GM23338 (cell line): ENCODE data around the gene UCK1.

Experiments used
- CREB1 ChIP-seq: fragments of 250-450 bp; sonication (Bioruptor Pico); IDR thresholded peaks from 2 replicates; pipeline ENCODE4 v1.5.0; 2020; ENCODE audit warnings: low read depth, mild to moderate bottlenecking, moderate library complexity
- EZH2 ChIP-seq: fragments of 200-600 bp; sonication (generic); IDR thresholded peaks from one replicate; pipeline ENCODE4 v1.8.0; 2017; ENCODE audit warnings: antibody characterized with exemption, mild to moderate bottlenecking, low read depth; ENCODE audit not compliant: unreplicated experiment
- EZH2phosphoT487 ChIP-seq: fragments of 200-600 bp; sonication (generic); IDR thresholded peaks from one replicate; pipeline ENCODE4 v1.8.1; 2018; ENCODE audit warnings: antibody characterized with exemption; ENCODE audit not compliant: unreplicated experiment
- JUNB ChIP-seq: IDR thresholded peaks from one replicate; pipeline ENCODE4 v1.6.1; 2016; ENCODE audit warnings: antibody characterized with exemption; ENCODE audit not compliant: unreplicated experiment
- NANOG ChIP-seq: IDR thresholded peaks from 2 replicates; pipeline ENCODE4 v1.6.1; 2016; ENCODE audit warnings: antibody characterized with exemption, borderline replicate concordance
- POLR2AphosphoS5 ChIP-seq: IDR thresholded peaks from 2 replicates; pipeline ENCODE4 v1.6.1; 2016; ENCODE audit warnings: antibody characterized with exemption, low read depth
- STAT1 ChIP-seq: IDR thresholded peaks from one replicate; pipeline ENCODE4 v1.6.1; 2016; ENCODE audit warnings: antibody characterized with exemption; ENCODE audit not compliant: unreplicated experiment
- ZNF114 ChIP-seq: fragments of 250-450 bp; sonication (Bioruptor Pico); IDR thresholded peaks from 2 replicates; pipeline ENCODE4 v1.5.0; 2020; ENCODE audit warnings: mild to moderate bottlenecking, moderate library complexity
- ZNF331 ChIP-seq: fragments of 250-450 bp; sonication (Bioruptor Pico); IDR thresholded peaks from 2 replicates; pipeline ENCODE4 v1.5.0; 2020; ENCODE audit warnings: low read depth, mild to moderate bottlenecking, moderate library complexity
- TF ChIP-seq, protein P1 (sequence below), 2 experiments: fragments of 200-600 bp in 1 of 2; sonication (generic) in 1 of 2; conservative IDR thresholded peaks; 2 replicates each; pipeline versions ENCODE4 v1.5.1 to v1.6.1; 2016 to 2017; ENCODE audit warnings: antibody characterized with exemption in 2 of 2, low read depth in 2 of 2, mild to moderate bottlenecking in 2 of 2, moderate library complexity in 1 of 2
- TF ChIP-seq, protein P2 (sequence below): IDR thresholded peaks from 2 replicates; pipeline ENCODE4 v1.6.1; 2016; ENCODE audit warnings: antibody characterized with exemption
- TF ChIP-seq, protein P3 (sequence below): IDR thresholded peaks from one replicate; pipeline ENCODE4 v1.6.1; 2018; ENCODE audit warnings: antibody characterized with exemption; ENCODE audit not compliant: unreplicated experiment
- TF ChIP-seq, protein P4 (sequence below): fragments of 250-450 bp; sonication (Bioruptor Pico); IDR thresholded peaks from 2 replicates; pipeline ENCODE4 v1.5.0; 2020; ENCODE audit warnings: mild to moderate bottlenecking, moderate library complexity

DNA sequence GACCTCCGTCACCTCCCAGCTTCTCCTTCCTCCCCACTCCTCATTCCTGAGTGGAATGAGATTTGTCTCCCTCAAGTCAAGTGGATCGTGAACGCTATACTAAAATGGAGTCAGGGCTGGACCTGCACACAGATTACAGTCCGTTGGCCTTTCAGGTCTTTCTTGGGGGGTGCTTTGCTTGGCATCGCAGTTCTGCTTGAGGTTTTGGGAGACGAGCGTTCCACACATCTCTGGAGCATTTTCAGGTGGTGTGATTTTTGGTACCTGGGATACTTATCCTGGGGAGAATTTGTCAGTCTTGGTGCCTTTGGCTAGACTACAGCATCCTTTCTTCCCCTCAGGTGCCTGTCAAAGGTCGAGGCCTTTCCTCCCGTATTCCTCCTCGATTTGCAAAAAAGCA, 52.2 kb downstream of the UCK1 start:
- TF ChIP-seq, protein P1, sequence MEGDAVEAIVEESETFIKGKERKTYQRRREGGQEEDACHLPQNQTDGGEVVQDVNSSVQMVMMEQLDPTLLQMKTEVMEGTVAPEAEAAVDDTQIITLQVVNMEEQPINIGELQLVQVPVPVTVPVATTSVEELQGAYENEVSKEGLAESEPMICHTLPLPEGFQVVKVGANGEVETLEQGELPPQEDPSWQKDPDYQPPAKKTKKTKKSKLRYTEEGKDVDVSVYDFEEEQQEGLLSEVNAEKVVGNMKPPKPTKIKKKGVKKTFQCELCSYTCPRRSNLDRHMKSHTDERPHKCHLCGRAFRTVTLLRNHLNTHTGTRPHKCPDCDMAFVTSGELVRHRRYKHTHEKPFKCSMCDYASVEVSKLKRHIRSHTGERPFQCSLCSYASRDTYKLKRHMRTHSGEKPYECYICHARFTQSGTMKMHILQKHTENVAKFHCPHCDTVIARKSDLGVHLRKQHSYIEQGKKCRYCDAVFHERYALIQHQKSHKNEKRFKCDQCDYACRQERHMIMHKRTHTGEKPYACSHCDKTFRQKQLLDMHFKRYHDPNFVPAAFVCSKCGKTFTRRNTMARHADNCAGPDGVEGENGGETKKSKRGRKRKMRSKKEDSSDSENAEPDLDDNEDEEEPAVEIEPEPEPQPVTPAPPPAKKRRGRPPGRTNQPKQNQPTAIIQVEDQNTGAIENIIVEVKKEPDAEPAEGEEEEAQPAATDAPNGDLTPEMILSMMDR (conservative IDR thresholded peaks at IDR 0.05; ENCODE audit: low read depth in 2 of 2), result no peak
- TF ChIP-seq EZH2, result no peak
- TF ChIP-seq POLR2AphosphoS5, result no peak
- TF ChIP-seq, protein P2, sequence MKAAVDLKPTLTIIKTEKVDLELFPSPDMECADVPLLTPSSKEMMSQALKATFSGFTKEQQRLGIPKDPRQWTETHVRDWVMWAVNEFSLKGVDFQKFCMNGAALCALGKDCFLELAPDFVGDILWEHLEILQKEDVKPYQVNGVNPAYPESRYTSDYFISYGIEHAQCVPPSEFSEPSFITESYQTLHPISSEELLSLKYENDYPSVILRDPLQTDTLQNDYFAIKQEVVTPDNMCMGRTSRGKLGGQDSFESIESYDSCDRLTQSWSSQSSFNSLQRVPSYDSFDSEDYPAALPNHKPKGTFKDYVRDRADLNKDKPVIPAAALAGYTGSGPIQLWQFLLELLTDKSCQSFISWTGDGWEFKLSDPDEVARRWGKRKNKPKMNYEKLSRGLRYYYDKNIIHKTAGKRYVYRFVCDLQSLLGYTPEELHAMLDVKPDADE, result no peak
- TF ChIP-seq, protein P3, sequence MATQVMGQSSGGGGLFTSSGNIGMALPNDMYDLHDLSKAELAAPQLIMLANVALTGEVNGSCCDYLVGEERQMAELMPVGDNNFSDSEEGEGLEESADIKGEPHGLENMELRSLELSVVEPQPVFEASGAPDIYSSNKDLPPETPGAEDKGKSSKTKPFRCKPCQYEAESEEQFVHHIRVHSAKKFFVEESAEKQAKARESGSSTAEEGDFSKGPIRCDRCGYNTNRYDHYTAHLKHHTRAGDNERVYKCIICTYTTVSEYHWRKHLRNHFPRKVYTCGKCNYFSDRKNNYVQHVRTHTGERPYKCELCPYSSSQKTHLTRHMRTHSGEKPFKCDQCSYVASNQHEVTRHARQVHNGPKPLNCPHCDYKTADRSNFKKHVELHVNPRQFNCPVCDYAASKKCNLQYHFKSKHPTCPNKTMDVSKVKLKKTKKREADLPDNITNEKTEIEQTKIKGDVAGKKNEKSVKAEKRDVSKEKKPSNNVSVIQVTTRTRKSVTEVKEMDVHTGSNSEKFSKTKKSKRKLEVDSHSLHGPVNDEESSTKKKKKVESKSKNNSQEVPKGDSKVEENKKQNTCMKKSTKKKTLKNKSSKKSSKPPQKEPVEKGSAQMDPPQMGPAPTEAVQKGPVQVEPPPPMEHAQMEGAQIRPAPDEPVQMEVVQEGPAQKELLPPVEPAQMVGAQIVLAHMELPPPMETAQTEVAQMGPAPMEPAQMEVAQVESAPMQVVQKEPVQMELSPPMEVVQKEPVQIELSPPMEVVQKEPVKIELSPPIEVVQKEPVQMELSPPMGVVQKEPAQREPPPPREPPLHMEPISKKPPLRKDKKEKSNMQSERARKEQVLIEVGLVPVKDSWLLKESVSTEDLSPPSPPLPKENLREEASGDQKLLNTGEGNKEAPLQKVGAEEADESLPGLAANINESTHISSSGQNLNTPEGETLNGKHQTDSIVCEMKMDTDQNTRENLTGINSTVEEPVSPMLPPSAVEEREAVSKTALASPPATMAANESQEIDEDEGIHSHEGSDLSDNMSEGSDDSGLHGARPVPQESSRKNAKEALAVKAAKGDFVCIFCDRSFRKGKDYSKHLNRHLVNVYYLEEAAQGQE, result no peak
- no peak for TF ChIP-seq EZH2phosphoT487
- no peak for TF ChIP-seq STAT1
- no peak for TF ChIP-seq CREB1
- TF ChIP-seq, protein P4, sequence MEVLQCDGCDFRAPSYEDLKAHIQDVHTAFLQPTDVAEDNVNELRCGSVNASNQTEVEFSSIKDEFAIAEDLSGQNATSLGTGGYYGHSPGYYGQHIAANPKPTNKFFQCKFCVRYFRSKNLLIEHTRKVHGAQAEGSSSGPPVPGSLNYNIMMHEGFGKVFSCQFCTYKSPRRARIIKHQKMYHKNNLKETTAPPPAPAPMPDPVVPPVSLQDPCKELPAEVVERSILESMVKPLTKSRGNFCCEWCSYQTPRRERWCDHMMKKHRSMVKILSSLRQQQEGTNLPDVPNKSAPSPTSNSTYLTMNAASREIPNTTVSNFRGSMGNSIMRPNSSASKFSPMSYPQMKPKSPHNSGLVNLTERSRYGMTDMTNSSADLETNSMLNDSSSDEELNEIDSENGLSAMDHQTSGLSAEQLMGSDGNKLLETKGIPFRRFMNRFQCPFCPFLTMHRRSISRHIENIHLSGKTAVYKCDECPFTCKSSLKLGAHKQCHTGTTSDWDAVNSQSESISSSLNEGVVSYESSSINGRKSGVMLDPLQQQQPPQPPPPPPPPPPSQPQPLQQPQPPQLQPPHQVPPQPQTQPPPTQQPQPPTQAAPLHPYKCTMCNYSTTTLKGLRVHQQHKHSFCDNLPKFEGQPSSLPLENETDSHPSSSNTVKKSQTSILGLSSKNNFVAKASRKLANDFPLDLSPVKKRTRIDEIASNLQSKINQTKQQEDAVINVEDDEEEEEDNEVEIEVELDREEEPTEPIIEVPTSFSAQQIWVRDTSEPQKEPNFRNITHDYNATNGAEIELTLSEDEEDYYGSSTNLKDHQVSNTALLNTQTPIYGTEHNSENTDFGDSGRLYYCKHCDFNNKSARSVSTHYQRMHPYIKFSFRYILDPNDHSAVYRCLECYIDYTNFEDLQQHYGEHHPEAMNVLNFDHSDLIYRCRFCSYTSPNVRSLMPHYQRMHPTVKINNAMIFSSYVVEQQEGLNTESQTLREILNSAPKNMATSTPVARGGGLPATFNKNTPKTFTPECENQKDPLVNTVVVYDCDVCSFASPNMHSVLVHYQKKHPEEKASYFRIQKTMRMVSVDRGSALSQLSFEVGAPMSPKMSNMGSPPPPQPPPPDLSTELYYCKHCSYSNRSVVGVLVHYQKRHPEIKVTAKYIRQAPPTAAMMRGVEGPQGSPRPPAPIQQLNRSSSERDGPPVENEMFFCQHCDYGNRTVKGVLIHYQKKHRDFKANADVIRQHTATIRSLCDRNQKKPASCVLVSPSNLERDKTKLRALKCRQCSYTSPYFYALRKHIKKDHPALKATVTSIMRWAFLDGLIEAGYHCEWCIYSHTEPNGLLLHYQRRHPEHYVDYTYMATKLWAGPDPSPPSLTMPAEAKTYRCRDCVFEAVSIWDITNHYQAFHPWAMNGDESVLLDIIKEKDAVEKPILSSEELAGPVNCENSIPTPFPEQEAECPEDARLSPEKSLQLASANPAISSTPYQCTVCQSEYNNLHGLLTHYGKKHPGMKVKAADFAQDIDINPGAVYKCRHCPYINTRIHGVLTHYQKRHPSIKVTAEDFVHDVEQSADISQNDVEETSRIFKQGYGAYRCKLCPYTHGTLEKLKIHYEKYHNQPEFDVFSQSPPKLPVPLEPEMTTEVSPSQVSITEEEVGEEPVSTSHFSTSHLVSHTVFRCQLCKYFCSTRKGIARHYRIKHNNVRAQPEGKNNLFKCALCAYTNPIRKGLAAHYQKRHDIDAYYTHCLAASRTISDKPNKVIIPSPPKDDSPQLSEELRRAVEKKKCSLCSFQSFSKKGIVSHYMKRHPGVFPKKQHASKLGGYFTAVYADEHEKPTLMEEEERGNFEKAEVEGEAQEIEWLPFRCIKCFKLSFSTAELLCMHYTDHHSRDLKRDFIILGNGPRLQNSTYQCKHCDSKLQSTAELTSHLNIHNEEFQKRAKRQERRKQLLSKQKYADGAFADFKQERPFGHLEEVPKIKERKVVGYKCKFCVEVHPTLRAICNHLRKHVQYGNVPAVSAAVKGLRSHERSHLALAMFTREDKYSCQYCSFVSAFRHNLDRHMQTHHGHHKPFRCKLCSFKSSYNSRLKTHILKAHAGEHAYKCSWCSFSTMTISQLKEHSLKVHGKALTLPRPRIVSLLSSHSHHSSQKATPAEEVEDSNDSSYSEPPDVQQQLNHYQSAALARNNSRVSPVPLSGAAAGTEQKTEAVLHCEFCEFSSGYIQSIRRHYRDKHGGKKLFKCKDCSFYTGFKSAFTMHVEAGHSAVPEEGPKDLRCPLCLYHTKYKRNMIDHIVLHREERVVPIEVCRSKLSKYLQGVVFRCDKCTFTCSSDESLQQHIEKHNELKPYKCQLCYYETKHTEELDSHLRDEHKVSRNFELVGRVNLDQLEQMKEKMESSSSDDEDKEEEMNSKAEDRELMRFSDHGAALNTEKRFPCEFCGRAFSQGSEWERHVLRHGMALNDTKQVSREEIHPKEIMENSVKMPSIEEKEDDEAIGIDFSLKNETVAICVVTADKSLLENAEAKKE (CRISPR knock-in tag), result no peak
- no peak for TF ChIP-seq ZNF331
- no peak for TF ChIP-seq JUNB
- no peak for TF ChIP-seq ZNF114
- TF ChIP-seq NANOG, result no peak
